GM19324 (cell line): Measurements from ENCODE around the gene UNCX.

Experiments
- ATAC-seq: cut with Tn5 transposase; IDR thresholded peaks from one replicate; pipeline ENCODE4 v1.9.1; 2021; ENCODE audit warnings: mild to moderate bottlenecking, moderate library complexity; ENCODE audit not compliant: unreplicated experiment, low FRiP score

Gene UNCX

DNA sequence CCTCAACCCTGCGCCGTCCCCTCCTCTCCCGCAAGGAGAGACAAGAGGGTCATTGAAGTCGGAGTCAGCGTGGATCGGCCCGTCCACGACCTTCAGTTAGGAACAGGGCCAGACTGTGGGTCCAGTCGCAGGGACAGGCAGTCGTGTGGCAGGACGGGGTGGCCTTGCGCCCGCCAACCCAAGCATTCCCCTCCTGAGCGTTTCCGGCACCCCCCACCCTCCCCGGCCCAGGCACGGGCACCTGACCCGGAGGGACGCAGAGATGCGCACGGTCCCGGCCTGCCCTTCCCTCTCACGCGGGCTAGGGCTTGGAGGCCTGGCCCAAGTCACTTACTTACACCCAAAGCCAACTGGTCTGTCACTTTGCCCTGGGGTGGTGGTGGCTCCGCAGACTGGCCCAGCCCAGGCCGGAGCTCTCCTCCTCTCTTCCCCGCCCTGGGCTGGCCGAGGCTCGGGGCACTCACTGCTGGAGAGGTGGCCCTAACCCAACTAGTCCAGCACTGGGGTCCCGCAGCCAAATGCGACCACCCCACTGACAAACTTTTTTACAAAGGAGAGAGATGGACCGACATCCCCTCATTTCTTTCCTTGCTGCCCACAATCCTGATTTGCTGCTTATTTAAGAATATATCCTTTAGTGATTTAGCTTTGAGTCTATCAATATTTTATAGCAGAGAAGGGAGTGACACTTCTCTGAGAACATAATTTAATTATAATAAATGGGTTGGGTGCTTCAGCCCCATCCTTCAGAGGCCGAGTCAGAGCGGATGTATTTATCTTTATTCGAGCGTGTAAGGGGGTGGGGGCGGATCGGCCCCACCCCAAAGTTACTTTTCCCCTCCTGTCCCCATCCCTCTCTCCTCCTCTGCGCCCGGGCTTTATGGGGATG lies 1.2 kb upstream of the UNCX start:
- no peak for ATAC-seq

DNA sequence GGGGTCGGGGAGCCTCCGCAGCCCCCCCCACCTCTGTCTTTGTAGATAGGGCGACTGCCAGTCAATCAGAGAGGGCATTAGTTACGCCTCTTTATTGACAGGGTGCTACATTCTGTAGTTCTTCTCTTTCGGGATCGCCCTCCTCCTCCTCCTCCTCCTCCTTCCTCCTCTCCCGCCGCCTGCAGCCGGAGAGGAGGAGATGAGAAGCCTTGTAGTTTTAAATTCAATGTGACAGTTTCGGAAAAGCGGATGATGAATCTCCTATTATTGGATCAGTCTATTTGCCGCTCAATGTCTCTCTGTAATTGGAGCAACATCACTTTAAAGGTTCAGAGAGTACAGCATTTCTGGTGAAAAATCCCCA lies 587 bp upstream of the UNCX start:
- no peak for ATAC-seq

DNA sequence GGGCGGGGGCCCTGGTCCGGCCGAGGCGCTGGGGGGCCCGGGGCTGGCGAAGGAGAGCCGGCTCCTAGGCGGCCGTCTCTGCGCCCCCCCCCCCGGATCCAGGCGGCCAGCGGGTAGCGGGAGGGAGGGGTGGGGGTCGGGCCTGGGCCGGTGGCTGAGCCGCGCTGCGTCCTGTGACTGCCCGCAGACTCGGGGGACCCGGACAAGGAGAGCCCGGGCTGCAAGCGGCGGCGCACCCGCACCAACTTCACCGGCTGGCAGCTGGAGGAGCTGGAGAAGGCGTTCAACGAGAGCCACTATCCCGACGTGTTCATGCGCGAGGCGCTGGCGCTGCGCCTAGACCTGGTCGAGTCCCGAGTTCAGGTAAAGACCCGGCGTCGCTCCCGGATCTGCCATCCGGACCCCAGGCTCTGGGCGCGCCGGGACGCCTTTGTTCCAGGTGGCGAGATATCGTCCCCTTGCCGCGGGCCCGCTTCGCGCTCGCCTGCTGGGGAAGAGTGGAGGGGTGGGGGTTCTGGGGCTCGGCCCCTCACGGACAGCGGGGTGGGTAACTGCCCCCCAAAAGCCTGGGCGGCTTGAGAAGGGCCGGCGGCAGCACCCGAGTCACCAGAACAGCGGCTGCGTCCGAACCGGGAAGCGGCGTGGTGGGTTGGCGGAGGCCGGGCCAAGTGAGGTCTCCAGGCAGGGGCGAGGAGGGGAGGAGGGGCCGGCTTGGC lies 819 bp downstream of the UNCX start:
- no peak for ATAC-seq

DNA sequence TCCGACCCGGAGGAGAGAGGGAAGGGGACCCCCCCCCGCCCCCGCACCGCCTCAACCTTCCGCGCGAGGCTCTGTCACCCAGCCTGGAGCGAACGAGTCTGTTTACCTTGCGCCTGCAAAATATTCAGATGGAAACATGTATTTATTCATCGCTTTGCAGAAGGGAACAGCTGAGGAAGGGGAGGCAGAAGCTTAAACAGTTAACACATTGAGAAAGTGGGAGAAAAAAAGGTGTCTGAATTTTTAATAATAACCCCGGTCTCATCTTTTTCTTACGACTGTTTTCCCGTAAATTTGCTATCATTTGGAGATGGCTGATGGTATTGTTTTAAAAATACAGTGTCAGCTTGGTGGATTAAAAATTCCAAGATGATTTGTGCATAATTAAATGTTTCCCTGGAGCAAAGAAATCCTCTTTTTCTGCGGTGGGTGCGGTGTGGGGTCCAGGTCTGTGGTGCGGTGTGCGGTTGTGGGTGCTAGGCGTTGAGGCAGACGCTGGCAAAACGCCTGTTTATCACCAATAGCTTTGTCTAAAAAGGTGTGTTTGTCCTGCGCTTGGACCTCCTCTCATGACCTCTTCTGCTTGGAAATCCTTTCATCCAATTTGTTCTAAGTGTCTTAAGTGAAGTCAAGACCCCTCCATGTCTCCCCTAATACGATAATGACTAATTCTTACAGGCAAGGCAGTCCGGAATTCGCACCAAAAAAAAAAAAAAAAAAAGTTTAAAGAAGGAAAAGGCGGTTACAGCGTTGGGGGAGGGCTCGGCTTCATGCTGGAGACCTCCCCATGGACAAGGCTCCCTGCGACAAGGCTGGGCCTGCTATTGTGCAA lies 1.6 kb downstream of the UNCX start:
- no peak for ATAC-seq

- ATAC-seq, result no peak
Observed at GRCh38 chr7:1234881-1235500, 2.3 kb downstream of the UNCX start.

DNA sequence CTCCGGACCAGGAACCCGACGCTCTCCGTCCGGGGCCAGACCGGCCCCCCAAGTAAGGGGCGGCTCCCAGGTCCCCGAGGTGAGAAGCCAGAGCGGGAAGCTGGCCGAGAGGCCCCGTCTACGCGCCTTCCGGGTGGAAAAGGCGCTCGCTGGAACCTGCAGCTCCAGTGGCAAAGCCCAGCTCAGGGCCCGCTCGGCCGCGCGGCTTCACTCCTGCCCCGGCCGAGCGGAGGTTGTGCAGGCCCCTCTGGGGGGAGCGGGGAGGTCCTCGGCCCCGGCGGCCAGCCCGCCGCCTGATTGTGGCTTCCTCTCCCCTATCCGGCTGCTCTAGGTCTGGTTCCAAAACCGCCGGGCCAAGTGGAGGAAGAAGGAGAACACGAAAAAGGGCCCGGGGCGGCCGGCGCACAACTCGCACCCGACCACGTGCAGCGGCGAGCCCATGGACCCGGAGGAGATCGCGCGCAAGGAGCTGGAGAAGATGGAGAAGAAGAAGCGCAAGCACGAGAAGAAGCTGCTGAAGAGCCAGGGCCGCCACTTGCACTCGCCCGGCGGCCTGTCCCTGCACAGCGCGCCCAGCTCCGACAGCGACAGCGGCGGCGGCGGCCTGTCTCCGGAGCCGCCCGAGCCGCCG lies 2.9 kb downstream of the UNCX start:
- no peak for ATAC-seq

- no peak for ATAC-seq
Observed at GRCh38 chr7:1236132-1236661, 3.5 kb downstream of the UNCX start.

GRCh38 chr7:1236831-1237701 lies 4.4 kb downstream of the UNCX start:
- ATAC-seq, result no peak

GRCh38 chr7:1237704-1238255 lies 5.1 kb downstream of the UNCX start:
- no peak for ATAC-seq

DNA sequence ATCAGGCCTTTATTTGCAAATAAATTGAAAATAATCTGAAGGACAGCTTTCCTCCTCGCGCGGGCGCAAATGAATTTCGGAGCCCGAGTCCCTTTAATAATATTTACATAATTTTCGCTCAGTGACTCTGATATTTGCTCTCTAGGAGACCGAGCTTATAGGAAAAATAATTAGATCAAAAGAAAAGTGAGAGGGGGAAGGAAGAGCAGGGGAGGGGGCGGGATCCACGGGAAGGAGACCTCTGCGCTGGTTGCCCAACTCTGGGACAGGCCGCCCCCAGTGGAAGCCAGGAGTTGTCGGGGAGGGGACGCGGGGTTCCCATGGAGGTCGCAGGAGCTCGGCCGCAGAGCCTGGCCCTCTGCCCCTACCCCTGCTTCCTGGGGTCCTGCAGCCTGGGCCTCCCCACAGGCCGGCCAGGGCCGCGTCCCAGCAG lies 5.8 kb downstream of the UNCX start:
- ATAC-seq, result no peak

DNA sequence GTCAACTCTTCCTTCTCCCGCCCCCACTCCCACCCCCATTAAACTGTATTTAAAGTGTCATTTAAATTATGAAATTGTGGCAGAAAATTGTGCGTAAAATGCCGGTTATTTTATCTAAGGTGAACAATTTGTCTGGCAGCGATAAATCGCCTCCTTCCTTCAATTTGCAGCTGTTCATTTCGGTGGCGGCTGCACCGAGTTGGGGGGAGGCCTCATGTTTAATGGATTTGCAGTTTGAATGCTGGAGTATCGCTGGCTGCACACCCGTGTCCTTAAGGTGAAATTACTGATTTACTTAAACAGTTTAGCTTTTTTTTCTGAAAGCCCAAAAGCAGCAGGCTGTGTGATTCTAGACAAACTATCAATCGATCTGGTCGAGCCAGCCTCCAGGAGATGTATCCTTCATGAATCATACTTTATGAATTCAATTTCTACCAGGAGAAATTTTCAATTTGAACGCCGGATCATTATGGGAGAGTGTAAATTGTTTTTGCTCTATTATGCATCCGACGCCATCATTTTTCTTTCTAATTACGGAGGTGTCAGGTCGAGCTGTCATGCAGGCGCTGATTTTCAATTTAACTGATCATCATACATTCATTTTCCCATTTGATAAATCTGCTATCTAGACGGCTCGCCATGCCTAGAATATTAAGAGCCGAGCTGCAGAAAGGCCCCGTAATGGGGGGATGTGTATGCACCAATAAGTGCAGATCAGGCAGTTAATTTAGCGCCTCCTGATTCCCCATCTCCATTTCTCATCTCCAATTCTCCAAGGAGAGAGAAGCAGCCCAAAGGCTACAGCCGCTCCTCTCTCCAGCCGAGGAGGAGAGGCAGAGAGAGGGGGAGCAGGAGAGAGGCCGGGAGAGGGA lies 6.5 kb downstream of the UNCX start:
- no peak for ATAC-seq

- ATAC-seq, result no peak
Observed at GRCh38 chr7:1239803-1240516, 7.3 kb downstream of the UNCX start.

DNA sequence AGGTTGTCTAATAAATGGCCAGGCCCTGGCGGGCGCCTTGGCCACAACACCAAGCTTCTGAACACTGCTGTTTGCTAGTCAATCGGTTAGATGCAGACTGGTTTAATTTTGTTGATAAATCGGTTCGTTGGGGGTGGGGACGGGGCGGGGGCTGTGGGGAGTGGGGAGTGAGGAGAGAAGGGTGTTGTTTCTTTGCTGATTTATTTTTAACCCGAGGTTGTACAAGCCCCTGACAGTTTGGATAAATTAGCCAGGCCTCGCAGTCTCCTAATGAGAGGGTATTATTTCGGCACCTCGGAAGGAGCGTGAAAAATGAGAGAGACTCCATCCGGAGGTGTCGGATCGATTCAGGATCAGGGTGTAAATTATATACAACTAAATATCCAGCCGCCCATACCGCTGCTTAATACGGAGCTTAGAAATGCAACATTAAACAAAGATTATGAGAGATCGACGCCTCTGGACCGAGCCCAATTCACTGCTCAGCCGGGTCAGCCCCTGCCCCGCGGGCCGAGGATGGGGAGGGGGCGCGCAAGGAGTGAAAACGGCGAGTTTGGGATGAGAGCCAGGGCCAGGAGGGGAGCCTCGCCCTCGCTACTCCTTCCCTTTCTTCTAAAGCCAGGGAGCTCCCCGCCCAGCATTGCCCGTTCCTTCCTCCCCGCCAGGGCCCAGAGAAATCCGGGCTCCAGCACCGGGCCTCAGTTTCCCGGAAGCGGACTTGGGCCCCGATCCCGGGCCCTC lies 8.0 kb downstream of the UNCX start:
- no peak for ATAC-seq

GRCh38 chr7:1241258-1241602 lies 8.6 kb downstream of the UNCX start:
- no peak for ATAC-seq

DNA sequence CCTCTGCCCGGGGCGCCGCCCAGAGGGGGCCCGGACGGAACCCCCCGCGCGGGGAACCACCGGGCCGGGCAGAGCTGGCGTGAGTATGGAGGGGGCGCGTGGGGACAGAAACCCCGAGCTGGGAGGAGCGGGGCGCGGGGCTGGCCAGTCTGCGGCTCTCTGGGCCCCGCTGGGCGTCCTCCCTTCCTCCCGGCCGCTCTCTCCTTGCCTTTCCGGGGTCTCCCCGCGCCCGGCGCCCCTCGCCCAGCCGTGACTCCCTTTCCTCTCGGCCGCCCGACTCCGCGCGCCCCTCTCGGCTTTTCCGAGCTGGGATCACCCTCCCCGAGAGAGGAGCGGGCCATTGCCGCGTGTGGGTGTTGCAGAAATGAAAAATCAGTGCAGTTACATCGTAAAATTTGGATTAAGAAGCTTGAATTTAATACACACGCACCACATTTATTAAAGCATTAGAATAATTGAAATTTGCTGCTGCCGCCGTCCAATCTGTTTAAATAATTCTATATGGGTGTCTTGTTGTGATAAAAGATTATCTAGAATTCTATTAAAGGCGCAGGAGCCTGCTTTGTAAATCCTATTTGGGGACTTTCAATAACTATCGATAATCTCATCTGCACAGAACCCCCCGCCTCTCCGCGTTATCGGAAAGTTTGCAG lies 9.1 kb downstream of the UNCX start:
- ATAC-seq, result no peak

DNA sequence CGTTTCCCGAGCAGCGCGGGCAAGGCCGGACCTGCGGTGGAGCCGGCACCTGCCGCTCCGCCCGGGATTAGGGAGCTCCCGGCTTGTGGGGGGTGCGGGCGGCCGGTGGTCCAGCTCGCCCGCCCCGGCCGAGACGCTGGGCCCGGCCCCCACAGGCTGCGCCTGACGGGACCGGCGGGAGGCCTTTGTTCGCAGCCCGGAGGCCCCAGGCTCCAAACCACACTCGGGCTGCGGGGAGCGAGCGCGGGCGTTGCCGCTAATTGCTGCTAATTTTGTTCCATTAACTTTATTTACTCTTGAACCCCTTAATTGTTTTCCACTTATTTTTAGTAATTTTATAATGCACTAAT lies 9.6 kb downstream of the UNCX start:
- no peak for ATAC-seq
